ENCODE data around the gene CDKN2A.
A peak's percentile ranks its signal among the peaks of the same experiment; 100 is the strongest.
"Not testable (repeated sequence)": the region's sequence is repeated elsewhere in the genome, so short reads cannot be mapped to it uniquely, and the experiment has no call there.

The CDKN2A gene

DNA sequence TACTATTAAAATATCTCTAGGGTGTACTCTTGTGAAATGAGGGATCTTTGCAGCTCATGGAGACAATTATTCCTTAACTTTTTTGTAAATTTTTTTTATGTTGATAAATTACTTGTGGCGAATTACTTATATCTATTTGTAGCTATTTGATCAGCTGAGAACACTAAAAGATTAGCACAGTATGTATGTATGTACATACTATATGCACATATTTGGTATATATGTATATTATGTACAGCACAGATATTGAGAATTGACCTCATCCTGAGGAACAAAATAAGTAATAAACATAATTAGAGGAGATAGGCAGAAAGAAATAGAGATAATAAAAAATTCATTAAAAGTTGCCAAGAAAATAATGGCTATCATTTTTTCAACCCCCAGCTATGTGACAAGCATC lies 11.8 kb downstream of the CDKN2A start:
- DNase-seq = no peak

DNA sequence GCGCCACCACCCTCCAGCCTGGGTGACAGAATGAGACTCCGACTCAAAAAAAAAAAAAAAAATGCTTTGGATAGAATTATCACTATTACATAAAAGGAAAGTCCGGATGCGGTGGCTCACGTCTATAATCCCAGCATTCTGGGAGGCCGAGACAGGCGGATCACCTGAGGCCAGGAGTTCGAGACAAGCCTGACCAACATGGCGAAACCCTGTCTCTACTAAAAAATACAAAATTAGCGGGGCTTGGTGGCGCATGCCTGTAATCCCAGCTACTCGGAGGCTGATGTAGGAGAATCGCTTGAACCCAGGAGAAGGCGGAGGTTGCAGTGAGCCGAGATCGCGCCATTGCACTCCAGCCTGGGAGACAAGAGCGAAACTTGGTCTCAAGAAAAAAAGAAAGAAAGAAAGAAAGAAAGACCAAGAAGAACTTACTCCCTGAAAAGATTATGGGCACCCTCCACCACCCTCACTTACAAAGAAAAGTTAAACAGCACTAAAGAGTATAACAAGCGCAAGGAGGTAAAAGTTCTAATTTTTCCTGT lies 17.8 kb downstream of the CDKN2A start:
- no peak for DNase-seq

DNA sequence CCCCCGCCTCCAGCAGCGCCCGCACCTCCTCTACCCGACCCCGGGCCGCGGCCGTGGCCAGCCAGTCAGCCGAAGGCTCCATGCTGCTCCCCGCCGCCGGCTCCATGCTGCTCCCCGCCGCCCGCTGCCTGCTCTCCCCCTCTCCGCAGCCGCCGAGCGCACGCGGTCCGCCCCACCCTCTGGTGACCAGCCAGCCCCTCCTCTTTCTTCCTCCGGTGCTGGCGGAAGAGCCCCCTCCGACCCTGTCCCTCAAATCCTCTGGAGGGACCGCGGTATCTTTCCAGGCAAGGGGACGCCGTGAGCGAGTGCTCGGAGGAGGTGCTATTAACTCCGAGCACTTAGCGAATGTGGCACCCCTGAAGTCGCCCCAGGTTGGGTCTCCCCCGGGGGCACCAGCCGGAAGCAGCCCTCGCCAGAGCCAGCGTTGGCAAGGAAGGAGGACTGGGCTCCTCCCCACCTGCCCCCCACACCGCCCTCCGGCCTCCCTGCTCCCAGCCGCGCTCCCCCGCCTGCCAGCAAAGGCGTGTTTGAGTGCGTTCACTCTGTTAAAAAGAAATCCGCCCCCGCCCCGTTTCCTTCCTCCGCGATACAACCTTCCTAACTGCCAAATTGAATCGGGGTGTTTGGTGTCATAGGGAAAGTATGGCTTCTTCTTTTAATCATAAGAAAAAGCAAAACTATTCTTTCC lies 19.3 kb downstream of the CDKN2A start:
- no peak for DNase-seq

DNA sequence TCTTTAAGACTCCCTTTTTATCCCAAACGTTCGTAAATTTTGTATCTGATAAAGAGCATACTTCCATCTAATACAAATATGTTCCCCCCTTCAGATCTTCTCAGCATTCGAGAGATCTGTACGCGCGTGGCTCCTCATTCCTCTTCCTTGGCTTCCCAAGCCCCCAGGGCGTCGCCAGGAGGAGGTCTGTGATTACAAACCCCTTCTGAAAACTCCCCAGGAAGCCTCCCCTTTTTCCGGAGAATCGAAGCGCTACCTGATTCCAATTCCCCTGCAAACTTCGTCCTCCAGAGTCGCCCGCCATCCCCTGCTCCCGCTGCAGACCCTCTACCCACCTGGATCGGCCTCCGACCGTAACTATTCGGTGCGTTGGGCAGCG lies 19.9 kb downstream of the CDKN2A start:
- DNase-seq = no peak

DNA sequence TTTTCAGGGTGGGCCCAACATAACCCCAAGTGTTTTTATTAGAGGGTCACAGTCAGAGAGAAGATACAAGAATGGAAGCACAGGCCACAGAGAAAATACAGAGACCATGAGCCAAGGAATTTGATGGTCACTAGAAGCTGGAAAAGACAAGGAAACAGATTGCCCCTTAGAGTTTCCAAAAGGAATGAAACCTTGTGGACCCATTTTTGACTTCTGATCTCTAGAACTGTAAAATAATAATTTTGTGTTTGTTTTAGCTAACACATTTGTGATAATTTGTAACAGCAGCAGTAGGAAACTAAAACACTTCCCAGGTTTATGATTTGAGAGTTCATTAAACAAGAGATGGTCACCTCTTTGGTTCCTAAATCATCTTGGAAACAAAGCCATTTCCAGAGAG lies 21.8 kb downstream of the CDKN2A start:
- no peak for DNase-seq

DNA sequence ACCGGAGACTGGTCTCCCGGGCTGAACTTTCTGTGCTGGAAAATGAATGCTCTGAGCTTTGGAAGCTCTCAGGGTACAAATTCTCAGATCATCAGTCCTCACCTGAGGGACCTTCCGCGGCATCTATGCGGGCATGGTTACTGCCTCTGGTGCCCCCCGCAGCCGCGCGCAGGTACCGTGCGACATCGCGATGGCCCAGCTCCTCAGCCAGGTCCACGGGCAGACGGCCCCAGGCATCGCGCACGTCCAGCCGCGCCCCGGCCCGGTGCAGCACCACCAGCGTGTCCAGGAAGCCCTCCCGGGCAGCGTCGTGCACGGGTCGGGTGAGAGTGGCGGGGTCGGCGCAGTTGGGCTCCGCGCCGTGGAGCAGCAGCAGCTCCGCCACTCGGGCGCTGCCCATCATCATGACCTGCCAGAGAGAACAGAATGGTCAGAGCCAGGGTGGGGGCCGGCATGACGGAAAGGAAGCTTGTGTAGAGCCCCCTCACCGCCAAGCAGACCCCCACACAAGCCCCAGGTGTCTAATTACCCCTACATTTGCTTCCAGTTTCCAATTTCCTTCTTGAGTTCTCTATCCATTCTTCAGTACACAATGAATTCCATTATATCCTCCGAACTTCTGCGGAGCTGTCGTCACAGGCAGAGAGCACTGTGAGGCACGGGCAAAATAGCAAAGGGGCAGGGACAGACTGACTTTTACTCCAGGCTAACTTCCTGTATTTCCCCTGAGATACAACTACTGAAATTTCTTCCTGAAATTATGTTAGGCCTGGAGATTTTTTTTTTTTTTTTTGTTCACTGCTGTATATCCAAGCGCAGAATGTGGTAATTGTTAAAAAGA lies 23.2 kb downstream of the CDKN2A start:
- no peak for DNase-seq

DNA sequence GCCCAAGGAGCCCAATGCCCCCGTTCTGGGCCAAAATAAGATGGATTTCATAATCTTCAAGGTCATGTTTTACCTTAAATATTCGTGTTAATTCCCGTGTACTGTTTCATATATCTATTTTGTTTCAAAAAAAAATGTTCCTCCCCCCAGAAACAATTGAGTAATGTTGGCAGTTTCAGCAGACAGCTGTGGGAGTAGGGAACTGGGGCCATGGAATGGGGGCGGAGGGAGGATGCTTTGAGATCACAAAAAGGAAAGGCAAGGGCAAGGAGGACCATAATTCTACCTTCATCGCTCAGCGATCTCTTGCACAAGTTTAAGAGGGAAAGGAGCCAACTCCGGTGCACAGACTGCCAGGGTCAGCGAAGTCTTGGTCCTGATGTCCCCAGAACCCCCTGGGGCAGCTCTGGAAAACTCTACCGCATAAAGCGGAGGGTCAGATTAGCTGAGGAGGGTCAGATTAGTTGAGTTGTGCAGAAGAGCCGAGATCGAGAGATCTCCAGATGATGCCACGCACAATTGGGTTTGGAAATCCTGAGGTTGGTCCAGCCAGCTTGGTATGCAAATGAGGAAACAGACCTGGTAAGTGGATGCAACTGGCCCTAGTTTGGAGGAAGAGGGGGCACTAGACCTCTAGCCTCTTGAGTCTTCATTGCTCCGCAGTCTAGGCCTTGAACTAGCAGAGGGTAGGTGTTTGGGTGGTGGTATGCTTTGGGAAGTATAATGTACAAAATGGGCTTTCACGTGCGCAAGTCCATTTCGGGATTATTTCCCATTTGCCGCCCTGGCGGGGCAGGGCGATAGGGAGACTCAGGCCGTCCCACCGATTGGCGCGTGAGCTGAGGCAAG lies 24.0 kb downstream of the CDKN2A start:
- no peak for DNase-seq

DNA sequence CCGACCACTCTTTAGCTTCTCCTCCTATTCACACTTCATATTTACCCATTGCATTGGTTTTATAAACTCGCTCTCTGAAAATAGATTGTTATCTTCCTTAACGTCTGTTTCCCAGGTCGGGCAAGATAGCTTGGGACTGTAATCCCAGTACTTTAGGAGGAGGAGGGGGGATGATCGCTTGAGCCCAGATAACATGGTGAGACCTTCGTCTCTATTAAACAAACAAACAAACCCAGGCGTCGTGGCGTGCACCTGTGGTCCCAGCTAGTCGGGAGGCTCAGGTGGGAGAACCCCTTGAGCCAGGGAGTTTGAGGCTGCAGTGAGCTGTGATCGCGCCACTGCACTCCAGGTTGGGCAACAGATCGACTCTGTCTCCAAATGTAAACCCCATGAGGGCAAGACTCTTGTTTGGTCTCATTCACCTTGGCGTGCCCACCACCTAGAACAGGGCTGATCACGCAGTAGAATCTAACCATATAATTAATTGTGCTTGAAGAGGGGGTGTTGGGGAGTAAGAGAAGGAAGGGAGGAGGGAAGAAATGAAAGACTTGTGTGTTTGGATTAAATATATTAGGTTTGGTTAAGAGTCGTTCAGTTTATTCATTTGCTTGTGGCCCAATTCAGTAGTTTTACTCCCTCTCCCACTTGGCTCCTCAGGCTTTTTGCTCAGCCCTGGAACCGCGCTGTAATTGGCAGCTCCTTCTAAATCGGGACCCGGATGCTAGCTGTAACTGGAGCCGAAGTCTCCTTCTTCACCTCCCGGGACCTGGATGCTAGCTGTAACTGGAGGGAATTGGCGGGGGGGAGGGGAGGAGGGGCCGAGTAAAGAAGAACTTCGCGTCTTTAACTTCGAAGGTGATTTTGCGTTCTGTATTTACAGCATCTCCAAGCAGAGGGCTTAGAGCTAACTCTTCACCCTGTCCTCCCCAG lies 24.9 kb downstream of the CDKN2A start:
- no peak for DNase-seq

DNA sequence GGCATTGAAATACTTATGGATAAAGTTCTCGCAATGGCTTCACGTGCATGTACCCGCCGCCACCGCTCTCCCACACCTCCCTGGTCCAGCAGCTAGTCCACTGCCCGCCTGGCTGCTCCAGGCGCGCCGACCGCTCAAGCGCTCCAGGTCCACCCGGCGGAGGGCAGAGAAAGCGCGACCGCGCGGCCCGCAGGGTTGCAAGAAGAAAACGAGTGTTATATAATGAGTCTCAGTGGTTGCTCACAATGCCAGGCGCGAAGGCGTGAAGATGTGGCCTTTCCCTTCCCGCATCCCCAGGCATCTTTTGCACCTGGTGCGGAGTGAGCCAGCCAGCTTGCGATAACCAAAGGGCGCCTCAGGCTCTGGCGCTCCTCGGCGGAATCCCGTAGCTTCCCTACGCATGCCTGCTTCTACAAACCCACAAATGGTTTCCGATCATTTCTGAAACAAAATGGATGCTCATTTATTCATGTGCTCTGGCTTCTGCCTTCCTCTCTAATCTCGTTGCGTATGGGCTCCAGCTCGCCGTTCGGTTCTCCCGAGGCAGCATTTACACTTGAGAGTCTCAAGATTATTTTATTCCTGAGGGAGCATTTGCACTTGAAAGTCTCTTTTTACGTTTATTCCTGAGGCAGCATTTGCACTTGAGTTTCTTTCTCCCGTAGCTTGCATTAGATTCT lies 25.7 kb downstream of the CDKN2A start:
- DNase-seq = no peak

DNA sequence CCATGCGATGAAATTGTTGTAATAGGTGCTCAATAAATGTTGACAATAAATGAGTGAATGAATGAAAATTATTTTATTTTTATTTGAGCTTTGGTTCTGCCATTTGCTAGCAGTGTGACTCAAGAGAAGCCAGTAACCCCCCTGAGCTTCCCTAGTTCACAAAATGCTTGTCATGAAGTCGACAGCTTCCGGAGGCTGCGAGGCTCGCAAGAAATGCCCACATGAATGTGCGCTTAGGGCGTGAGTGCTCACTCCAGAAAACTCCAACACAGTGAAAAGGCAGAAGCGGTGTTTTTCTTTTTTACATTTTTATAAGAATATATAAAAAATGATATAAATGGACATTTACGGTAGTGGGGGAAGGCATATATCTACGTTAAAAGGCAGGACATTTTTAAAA lies 26.5 kb downstream of the CDKN2A start:
- DNase-seq = no peak

DNA sequence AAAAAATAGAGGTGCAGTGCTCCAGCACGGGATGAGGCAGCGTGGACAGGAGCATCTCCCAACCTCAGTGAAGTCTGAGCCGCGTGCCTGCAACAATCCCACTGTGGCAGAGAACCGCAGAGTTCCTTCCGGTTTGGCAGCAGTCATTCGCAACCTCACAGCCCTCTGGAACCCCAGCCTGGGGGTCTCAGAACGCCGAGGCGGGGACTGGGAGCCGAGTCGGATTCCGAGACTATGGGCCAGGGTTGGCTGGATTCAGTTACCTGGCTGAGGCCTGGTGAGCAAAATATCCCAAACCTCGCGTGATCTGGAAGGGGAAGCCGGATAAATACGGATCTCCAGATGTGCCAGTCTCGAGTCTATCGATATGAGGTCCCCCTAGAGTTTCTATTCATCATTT lies 27.0 kb downstream of the CDKN2A start:
- no peak for DNase-seq

DNA sequence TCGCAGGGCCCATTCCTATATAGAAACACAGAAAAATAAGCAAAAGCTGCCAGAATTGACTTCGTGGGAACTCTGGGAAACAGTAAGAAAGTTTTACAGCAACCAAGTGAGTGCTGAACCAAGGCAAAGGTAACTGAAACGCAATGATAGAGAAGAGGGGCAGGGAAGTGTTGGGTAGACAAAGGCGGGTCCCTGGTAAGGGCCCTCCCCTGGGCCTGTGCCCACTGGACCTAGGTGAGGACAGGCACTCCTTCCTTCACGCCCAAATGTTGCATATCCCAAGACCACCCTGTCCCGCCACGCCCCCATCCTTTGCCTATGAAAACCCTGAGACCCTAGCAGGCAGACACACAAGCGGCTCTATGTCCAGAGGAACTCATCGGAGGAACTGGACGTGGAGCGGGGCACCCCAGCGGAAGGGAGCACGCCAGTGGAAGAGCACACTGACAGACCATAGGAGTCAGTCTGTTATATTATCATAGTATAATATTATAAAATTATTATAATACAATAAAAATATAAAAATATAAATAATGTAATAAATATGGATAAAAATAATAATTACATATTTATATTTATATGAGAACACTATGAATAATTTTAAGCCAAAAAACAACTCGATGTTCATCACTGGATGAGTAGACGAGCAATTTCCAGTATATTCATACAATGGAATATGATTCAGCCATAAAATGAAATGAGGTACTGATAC lies 27.9 kb downstream of the CDKN2A start:
- no peak for DNase-seq

DNA sequence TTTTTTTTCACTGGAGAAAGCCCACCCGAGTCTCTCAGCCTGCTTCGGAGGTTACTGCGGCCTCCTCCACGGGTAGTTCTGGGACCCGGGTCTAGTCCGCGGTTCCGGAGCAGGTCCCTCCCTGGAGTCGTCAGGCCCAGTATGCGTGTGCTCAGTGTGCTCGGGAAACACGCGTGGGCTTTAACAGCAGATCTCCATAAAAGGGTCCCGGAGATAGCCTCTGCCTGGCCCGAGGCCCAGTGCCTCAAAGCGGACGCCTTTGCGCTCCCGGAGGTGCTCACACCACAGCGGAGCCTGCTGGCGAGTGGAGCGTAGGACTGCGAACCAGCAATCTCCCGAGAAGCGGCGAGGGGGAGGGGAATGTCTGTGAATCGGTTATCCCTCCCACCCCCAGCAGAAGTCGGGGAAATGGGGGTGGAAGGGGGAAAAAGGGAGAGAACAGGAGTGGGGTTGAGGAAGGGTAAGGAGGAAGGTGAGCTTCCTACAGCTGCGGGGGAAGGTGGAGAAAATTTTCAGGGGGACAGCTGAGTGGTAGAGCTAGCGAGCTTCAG lies 28.7 kb downstream of the CDKN2A start:
- DNase-seq = peak; percentile 71

DNA sequence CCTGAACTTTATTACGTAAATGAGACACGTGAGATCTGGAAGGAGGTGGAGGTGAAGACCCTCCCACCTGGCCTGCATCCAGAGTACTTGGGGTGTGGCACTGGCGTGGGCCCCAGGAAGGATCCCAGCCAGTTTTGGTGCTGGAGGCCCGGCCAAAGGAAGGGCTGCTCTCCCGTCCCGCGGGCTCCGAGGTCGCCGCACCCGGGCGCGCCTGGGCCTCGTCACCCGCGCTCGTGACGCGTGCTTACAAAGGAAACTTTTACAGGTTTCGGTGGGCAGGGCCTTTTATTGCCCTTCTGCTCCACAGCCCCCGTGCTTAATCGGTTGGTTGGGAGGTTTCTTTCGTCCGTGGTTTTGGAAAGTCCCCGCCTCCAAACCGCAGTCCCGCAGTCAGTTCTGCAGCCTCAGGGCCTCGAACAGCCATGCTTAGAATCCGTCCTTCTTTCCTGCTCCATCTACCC lies 29.2 kb downstream of the CDKN2A start:
- no peak for DNase-seq

DNA sequence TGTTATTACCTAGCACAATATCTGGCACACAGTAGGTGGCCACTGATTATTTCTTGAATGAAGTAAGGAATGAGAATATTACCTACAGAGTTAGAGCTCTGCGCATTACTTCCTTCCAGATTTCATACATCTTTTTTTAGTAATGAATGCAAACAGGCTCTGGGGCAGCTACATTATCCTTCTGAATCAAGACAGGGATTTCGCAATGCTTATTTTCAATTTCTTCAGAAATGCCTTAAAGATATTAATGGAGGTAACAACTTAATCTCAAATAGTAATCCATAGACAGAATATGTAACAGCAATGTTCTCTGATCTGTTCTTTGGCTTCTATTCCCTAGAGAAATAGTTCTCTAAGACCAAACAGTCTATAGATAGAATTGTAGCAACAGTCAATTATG lies 32.6 kb downstream of the CDKN2A start:
- DNase-seq = no peak

DNA sequence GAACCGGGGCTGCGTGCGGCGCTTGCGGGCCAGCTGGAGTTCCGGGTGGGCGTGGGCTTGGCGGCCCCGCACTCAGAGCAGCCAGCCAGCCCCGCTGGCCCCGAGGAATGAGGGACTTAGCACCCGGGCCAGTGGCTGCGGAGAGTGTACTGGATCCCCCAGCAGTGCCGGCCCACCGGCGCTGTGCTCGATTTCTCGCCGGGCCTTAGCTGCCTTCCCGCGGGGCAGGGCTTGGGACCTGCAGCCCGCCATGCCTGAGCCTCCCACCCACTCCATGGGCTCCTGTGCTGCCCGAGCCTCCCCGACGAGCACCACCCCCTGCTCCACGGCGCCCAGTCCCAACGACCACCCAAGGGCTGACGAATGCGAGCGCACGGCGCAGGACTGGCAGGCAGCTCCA lies 34.9 kb downstream of the CDKN2A start:
- not testable (repeated sequence) for DNase-seq

DNA sequence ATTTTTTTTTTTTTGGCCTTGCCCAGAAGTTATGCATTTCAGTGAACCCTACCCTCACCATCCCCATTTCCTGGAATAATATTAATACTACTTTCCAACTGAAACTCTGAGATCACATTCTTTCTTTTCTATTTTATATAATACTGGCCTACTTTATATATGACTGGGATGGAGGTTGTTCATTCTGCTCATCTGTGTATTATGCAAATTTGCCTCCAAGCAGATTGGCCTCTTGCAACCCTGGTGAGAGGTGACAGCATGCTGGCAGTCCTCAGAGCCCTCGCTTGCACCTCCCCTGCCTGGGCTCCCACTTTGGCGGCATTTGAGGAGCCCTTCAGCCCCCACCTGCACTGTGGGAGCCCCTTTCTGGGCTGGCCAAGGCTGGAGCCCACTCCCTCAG lies 35.4 kb downstream of the CDKN2A start:
- DNase-seq = no peak

DNA sequence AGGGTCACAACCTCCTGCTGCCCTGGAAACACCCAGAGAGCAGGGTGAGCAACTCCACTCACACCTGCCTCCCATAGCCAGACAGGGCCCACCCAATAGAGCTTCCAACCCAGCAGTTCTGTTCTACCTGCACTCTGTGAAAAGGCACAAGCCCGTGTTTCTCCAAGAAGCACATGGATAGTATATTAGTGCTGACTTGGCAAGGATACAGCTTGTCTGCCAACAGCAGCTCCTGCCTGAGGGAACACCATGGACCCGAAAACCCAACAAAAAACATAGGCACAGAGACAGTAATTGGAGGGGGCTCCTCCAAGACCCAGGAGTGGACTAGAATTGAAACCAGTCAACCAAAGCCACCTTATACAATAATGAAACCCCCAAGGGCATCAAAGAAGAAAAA lies 48.6 kb downstream of the CDKN2A start:
- DNase-seq = no peak

DNA sequence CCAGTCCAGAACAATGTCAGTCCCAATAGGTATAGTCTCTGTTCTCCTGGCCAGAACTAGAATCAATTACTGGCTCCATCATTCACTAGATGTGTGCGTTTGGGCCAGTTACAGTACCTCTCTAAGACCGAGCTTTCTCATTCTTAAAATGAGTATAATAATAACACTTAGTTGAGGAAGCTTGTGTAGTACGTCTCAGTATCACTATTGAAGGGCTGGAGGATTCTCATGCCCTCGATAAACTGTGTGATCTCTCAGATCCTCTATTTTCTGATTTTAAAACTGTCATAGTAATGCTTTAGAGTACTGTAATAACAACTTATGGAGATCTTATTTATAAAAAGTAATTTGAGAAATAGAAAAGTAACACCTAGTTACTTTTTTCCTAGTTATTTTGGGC lies 50.7 kb downstream of the CDKN2A start:
- DNase-seq = no peak

DNA sequence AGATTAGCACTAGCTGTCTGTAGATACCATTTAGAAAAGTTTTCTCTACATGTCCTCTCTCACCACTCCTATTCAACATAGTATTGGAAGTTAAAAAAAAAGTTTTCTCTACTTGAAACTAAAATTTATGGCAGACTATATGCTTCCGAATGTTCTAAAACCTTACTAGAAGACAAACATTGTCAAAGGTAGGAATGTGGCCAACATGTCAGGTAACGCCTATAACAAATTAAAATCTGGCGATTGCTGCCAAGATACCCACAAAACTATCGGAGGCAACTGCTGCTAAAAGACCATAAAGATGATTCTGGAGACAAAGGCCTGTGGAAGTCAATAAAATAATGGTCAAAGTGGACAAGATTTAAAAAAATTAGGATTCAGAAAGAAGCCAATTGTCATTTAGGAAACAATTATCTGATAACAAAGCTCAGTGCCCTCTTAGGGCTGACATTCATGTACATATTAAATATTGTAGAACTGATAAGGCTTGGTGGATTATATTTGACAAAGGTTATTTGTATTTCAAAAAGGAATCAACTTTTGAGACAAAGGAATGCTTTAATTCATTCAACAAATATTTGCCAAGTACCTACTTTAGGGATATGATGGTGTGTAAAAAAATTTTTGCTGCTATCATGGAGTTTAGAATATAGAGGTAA lies 52.7 kb downstream of the CDKN2A start:
- DNase-seq = no peak

Data from fibroblast of upper back skin (primary cell).